ENCODE measurements around the gene SWT1. TPM values are rescaled to one million over a fixed set of nuclear protein-coding genes. Genes with fewer than 3 reads are reported as not detected.

Gene SWT1
- total and polyA plus RNA-seq, 2 of the 13 experiments (the other 11 are each of a cell fraction or from before 2014, with no cell fraction given), result 1.7 to 2.5 TPM

DNA sequence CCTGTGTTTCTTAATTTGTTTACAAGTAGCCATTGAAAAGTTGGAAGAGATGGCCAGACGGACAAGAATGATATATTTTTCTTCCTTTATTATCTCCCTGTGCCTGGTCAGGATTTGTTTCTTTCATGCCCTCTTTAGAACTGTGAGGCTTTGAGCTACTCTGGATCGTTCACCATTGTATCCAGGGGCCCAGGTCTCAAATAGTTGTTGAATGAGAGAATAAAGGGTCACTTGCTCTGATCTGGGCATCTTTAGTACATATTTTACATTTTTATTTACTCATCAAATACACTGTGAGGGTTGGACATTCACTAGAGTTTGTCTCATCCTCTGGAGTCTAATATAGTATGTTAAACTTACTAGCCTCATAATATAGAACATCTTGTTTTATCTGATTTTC is 111.4 kb downstream of the SWT1 start:
- no peaks in the 10 kb centered on the region for H4K20me1 ChIP-seq (ENCODE audit: insufficient read depth, low read length)
- in situ Hi-C loops (cut with HindIII; ENCODE audit: extremely low pct_ligation_motif_present, low pct_unique_long_range_greater_than_20kb) (no loop called here), intact Hi-C loops (cut with micrococcal nuclease; ENCODE audit: unreplicated experiment) (no loop called here)
- H3K4me2 ChIP-seq (ENCODE audit: low read depth, low read length), result no peak overlapping the region
- DNase-seq (ENCODE audit: low spot score), result peak; percentile 15
- no peaks in the 10 kb centered on the region for H3K9me3 ChIP-seq (ENCODE audit: low read length)
- H3K27ac ChIP-seq (ENCODE audit: extremely low read length, insufficient read depth, low read length), result no peak overlapping the region
- no TSS peak for BruUV-seq (replicated peaks)
- H3K79me2 ChIP-seq (ENCODE audit: insufficient read depth, low read length), result no peaks in the 10 kb centered on the region
- WGBS (ENCODE audit: low lambda C conversion rate), result 52% methylated on average over 2 of the region's 2 CpGs
- no peak; the same call in 2 of the 3 replicates for ATAC-seq
- no peak overlapping the region for H3K4me3 ChIP-seq (replicated peaks in 1 of 3; ENCODE audit: insufficient read depth in 1 of 3, low read depth in 2 of 3, low read length in 3 of 3)
- H3K9ac ChIP-seq (ENCODE audit: insufficient read depth, low read depth, low read length), result no peak overlapping the region
- H3K4me1 ChIP-seq (ENCODE audit: insufficient read depth, low read length), result no peaks in the 10 kb centered on the region
- no peak for FAIRE-seq
- H3K27me3 ChIP-seq (ENCODE audit: control insufficient read depth in 1 of 2, insufficient read depth in 2 of 2, low read length in 2 of 2), result no peaks in the 10 kb centered on the region; a peak in 1 of 5 replicates
- no peaks in the 10 kb centered on the region for H3K36me3 ChIP-seq (replicated peaks in 1 of 2; ENCODE audit: control insufficient read depth in 1 of 2, insufficient read depth in 2 of 2, low read length in 2 of 2)
- no peak overlapping the region for H2AFZ ChIP-seq (ENCODE audit: low read length)
- ChIA-PET POLR2A (no interaction called here), CTCF (ENCODE audit: low intra/inter-chr PET ratio, low total read pairs) (no interaction called here)
- TF ChIP-seq GTF3A (CRISPR knock-in tag; conservative IDR thresholded peaks at IDR 0.05) (no peak), ZNF207 (IDR thresholded peaks at IDR 0.05; ENCODE audit: borderline replicate concordance) (no peak), FIP1L1 (IDR thresholded peaks at IDR 0.05; ENCODE audit: borderline replicate concordance, insufficient read depth, low read depth, low read length) (no peak), DPF2 (CRISPR knock-in tag; IDR thresholded peaks at IDR 0.05; ENCODE audit: borderline replicate concordance, low read depth) (no peak), ZFAT (CRISPR knock-in tag; conservative IDR thresholded peaks at IDR 0.05) (no peak), NR2F6 (IDR thresholded peaks at IDR 0.05) (no peak), NR2F6 (CRISPR knock-in tag; IDR thresholded peaks at IDR 0.05) (no peak)
- TF ChIP-seq, protein P1, sequence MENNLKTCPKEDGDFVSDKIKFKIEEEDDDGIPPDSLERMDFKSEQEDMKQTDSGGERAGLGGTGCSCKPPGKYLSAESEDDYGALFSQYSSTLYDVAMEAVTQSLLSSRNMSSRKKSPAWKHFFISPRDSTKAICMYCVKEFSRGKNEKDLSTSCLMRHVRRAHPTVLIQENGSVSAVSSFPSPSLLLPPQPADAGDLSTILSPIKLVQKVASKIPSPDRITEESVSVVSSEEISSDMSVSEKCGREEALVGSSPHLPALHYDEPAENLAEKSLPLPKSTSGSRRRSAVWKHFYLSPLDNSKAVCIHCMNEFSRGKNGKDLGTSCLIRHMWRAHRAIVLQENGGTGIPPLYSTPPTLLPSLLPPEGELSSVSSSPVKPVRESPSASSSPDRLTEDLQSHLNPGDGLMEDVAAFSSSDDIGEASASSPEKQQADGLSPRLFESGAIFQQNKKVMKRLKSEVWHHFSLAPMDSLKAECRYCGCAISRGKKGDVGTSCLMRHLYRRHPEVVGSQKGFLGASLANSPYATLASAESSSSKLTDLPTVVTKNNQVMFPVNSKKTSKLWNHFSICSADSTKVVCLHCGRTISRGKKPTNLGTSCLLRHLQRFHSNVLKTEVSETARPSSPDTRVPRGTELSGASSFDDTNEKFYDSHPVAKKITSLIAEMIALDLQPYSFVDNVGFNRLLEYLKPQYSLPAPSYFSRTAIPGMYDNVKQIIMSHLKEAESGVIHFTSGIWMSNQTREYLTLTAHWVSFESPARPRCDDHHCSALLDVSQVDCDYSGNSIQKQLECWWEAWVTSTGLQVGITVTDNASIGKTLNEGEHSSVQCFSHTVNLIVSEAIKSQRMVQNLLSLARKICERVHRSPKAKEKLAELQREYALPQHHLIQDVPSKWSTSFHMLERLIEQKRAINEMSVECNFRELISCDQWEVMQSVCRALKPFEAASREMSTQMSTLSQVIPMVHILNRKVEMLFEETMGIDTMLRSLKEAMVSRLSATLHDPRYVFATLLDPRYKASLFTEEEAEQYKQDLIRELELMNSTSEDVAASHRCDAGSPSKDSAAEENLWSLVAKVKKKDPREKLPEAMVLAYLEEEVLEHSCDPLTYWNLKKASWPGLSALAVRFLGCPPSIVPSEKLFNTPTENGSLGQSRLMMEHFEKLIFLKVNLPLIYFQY (CRISPR knock-in tag; IDR thresholded peaks at IDR 0.05; ENCODE audit: borderline replicate concordance), result no peak
- TF ChIP-seq, protein P2, sequence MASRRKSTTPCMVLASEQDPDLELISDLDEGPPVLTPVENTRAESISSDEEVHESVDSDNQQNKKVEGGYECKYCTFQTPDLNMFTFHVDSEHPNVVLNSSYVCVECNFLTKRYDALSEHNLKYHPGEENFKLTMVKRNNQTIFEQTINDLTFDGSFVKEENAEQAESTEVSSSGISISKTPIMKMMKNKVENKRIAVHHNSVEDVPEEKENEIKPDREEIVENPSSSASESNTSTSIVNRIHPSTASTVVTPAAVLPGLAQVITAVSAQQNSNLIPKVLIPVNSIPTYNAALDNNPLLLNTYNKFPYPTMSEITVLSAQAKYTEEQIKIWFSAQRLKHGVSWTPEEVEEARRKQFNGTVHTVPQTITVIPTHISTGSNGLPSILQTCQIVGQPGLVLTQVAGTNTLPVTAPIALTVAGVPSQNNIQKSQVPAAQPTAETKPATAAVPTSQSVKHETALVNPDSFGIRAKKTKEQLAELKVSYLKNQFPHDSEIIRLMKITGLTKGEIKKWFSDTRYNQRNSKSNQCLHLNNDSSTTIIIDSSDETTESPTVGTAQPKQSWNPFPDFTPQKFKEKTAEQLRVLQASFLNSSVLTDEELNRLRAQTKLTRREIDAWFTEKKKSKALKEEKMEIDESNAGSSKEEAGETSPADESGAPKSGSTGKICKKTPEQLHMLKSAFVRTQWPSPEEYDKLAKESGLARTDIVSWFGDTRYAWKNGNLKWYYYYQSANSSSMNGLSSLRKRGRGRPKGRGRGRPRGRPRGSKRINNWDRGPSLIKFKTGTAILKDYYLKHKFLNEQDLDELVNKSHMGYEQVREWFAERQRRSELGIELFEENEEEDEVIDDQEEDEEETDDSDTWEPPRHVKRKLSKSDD (CRISPR knock-in tag; IDR thresholded peaks at IDR 0.05; ENCODE audit: low read depth), result no peak
- TF ChIP-seq, protein P3, sequence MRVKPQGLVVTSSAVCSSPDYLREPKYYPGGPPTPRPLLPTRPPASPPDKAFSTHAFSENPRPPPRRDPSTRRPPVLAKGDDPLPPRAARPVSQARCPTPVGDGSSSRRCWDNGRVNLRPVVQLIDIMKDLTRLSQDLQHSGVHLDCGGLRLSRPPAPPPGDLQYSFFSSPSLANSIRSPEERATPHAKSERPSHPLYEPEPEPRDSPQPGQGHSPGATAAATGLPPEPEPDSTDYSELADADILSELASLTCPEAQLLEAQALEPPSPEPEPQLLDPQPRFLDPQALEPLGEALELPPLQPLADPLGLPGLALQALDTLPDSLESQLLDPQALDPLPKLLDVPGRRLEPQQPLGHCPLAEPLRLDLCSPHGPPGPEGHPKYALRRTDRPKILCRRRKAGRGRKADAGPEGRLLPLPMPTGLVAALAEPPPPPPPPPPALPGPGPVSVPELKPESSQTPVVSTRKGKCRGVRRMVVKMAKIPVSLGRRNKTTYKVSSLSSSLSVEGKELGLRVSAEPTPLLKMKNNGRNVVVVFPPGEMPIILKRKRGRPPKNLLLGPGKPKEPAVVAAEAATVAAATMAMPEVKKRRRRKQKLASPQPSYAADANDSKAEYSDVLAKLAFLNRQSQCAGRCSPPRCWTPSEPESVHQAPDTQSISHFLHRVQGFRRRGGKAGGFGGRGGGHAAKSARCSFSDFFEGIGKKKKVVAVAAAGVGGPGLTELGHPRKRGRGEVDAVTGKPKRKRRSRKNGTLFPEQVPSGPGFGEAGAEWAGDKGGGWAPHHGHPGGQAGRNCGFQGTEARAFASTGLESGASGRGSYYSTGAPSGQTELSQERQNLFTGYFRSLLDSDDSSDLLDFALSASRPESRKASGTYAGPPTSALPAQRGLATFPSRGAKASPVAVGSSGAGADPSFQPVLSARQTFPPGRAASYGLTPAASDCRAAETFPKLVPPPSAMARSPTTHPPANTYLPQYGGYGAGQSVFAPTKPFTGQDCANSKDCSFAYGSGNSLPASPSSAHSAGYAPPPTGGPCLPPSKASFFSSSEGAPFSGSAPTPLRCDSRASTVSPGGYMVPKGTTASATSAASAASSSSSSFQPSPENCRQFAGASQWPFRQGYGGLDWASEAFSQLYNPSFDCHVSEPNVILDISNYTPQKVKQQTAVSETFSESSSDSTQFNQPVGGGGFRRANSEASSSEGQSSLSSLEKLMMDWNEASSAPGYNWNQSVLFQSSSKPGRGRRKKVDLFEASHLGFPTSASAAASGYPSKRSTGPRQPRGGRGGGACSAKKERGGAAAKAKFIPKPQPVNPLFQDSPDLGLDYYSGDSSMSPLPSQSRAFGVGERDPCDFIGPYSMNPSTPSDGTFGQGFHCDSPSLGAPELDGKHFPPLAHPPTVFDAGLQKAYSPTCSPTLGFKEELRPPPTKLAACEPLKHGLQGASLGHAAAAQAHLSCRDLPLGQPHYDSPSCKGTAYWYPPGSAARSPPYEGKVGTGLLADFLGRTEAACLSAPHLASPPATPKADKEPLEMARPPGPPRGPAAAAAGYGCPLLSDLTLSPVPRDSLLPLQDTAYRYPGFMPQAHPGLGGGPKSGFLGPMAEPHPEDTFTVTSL (CRISPR knock-in tag; IDR thresholded peaks at IDR 0.05; ENCODE audit: borderline replicate concordance), result no peak
- TF ChIP-seq, protein P4, sequence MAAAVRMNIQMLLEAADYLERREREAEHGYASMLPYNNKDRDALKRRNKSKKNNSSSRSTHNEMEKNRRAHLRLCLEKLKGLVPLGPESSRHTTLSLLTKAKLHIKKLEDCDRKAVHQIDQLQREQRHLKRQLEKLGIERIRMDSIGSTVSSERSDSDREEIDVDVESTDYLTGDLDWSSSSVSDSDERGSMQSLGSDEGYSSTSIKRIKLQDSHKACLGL (CRISPR knock-in tag; IDR thresholded peaks at IDR 0.05), result no peak

Data from HepG2 (cell line).